ENCODE measurements around the gene KRT83. TPM values are rescaled to one million over a fixed set of nuclear protein-coding genes. Genes with fewer than 3 reads are reported as not detected.
A peak's percentile ranks its signal among the peaks of the same experiment; 100 is the strongest.

Gene KRT83
- total RNA-seq, 3 donors from 2014 or later, result not detected

GRCh38 chr12:52361553-52361952 lies 40.4 kb upstream of the KRT83 start:
- DNase-seq (no peak), ATAC-seq (no peak)
- intact Hi-C loops (cut with DNase I, micrococcal nuclease), result loop anchor here in 1 of 2 donors (10.0 kb wide), 1 partner anchor 513 kb away; no protein-coding TSS in a partner anchor
- no peaks in the 10 kb centered on the region for H3K36me3 ChIP-seq (ENCODE audit: low read depth)
- no peak for TF ChIP-seq CTCF (IDR thresholded peaks at IDR 0.05)
- no peak overlapping the region for H3K4me3 ChIP-seq
- no peaks in the 10 kb centered on the region for H3K9me3 ChIP-seq
- no peaks in the 10 kb centered on the region for H3K4me1 ChIP-seq (ENCODE audit: low read depth)

GRCh38 chr12:52360663-52361271 lies 39.6 kb upstream of the KRT83 start:
- DNase-seq (no peak), ATAC-seq (no peak)
- intact Hi-C loops (cut with DNase I, micrococcal nuclease), result loop anchor here in 1 of 2 donors (10.0 kb wide), 1 partner anchor 514 kb away; no protein-coding TSS in a partner anchor
- H3K9me3 ChIP-seq, result no peaks in the 10 kb centered on the region
- TF ChIP-seq CTCF (IDR thresholded peaks at IDR 0.05), result no peak
- no peak overlapping the region for H3K4me3 ChIP-seq
- H3K4me1 ChIP-seq (ENCODE audit: low read depth), result no peaks in the 10 kb centered on the region
- H3K36me3 ChIP-seq (ENCODE audit: low read depth), result no peaks in the 10 kb centered on the region

GRCh38 chr12:52360106-52360662 lies 39.0 kb upstream of the KRT83 start:
- H3K36me3 ChIP-seq (ENCODE audit: low read depth), result no peaks in the 10 kb centered on the region
- no peak for ATAC-seq
- no peak for DNase-seq
- no peaks in the 10 kb centered on the region for H3K4me1 ChIP-seq (ENCODE audit: low read depth)
- no peak overlapping the region for H3K4me3 ChIP-seq
- no peaks in the 10 kb centered on the region for H3K9me3 ChIP-seq
- intact Hi-C loops (cut with DNase I, micrococcal nuclease), result loop anchor here in 1 of 2 donors (10.0 kb wide), 1 partner anchor 515 kb away; no protein-coding TSS in a partner anchor
- TF ChIP-seq CTCF (IDR thresholded peaks at IDR 0.05), result no peak

- H3K4me3 ChIP-seq, result no peak overlapping the region
- no peaks in the 10 kb centered on the region for H3K36me3 ChIP-seq (ENCODE audit: low read depth)
- no peak for TF ChIP-seq CTCF (IDR thresholded peaks at IDR 0.05)
- intact Hi-C loops (cut with DNase I, micrococcal nuclease), result loop anchor here in 1 of 2 donors (10.0 kb wide), 1 partner anchor 515 kb away; no protein-coding TSS in a partner anchor
- no peak for DNase-seq
- H3K9me3 ChIP-seq, result no peaks in the 10 kb centered on the region
- H3K4me1 ChIP-seq (ENCODE audit: low read depth), result no peaks in the 10 kb centered on the region
- ATAC-seq, result no peak
Observed at GRCh38 chr12:52359621-52360061, 38.4 kb upstream of the KRT83 start.

- no peak overlapping the region for H3K4me3 ChIP-seq
Observed at GRCh38 chr12:52358575-52359350, 37.6 kb upstream of the KRT83 start.

More at GRCh38 chr12:52358575-52359350, 37.6 kb upstream of the KRT83 start:
- H3K4me1 ChIP-seq (ENCODE audit: low read depth), result no peaks in the 10 kb centered on the region
- no peaks in the 10 kb centered on the region for H3K36me3 ChIP-seq (ENCODE audit: low read depth)
- TF ChIP-seq CTCF (IDR thresholded peaks at IDR 0.05), result no peak
- ATAC-seq (peak; percentile 58), DNase-seq (no peak)
- intact Hi-C loops (cut with DNase I, micrococcal nuclease), result no loop called here
- H3K9me3 ChIP-seq, result no peaks in the 10 kb centered on the region
